ENCODE results near the gene ADARB1. TPM values are rescaled to one million over a fixed set of nuclear protein-coding genes. Genes with fewer than 3 reads are reported as not detected.

The ADARB1 gene
- total RNA-seq, 4 donors from 2014 or later = 18.2 to 57.6 (median 32.0) TPM

GRCh38 chr21:45084881-45085536 lies 10.6 kb downstream of the ADARB1 start:
- Histone ChIP-seq H3K9me3 (no peaks in the 10 kb centered on the region), H3K4me1 (peaks cover 0 to 13% (median 4%) of the 10 kb centered on the region in 4 donors), H3K4me3 (no peak overlapping the region), H3K27me3 (no peaks in the 10 kb centered on the region), H3K27ac (no peak overlapping the region), H3K36me3 (peaks cover 0 to 8% (median 0%) of the 10 kb centered on the region in 3 donors)
- TF ChIP-seq EP300 (IDR thresholded peaks at IDR 0.05) = no peak
- TF ChIP-seq, protein P1, sequence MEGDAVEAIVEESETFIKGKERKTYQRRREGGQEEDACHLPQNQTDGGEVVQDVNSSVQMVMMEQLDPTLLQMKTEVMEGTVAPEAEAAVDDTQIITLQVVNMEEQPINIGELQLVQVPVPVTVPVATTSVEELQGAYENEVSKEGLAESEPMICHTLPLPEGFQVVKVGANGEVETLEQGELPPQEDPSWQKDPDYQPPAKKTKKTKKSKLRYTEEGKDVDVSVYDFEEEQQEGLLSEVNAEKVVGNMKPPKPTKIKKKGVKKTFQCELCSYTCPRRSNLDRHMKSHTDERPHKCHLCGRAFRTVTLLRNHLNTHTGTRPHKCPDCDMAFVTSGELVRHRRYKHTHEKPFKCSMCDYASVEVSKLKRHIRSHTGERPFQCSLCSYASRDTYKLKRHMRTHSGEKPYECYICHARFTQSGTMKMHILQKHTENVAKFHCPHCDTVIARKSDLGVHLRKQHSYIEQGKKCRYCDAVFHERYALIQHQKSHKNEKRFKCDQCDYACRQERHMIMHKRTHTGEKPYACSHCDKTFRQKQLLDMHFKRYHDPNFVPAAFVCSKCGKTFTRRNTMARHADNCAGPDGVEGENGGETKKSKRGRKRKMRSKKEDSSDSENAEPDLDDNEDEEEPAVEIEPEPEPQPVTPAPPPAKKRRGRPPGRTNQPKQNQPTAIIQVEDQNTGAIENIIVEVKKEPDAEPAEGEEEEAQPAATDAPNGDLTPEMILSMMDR (IDR thresholded peaks at IDR 0.05) = no peak
- no peak for TF ChIP-seq POLR2A (IDR thresholded peaks at IDR 0.05)
- no peak for DNase-seq (ENCODE audit: low spot score in 2 of 2)
- WGBS, 2 donors = 77 to 87% methylated on average over 13 of the region's 13 CpGs

DNA sequence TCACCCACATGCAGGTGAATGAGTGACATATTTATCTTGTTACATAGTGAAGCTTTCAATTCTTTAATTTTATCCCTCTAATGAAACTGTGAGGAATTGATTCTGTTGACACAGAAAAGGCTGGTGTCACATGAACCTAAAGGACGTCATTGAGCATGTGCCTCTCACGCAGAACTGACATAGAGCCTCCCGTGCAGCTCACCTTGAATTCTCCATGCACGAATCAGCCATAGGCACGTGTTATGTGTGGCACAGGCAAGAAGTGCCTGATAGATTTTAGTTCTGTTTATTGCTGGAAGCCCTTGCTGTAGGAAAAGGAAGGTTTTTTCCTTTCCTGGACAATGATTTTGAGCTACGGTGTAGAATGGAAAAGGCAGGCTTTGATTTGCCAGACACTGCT lies 11.3 kb downstream of the ADARB1 start:
- no peak for DNase-seq (ENCODE audit: low spot score in 2 of 2)
- Histone ChIP-seq H3K4me1 (peaks cover 0 to 9% (median 2%) of the 10 kb centered on the region in 4 donors), H3K36me3 (peaks cover 0 to 8% (median 0%) of the 10 kb centered on the region in 3 donors), H3K4me3 (no peak overlapping the region), H3K27ac (no peak overlapping the region), H3K27me3 (no peaks in the 10 kb centered on the region), H3K9me3 (no peaks in the 10 kb centered on the region)
- WGBS, 2 donors = 85 to 87% methylated on average over 6 of the region's 6 CpGs
- TF ChIP-seq, protein P1 (IDR thresholded peaks at IDR 0.05) = no peak
- TF ChIP-seq POLR2A (IDR thresholded peaks at IDR 0.05) = no peak
- TF ChIP-seq EP300 (IDR thresholded peaks at IDR 0.05) = no peak

DNA sequence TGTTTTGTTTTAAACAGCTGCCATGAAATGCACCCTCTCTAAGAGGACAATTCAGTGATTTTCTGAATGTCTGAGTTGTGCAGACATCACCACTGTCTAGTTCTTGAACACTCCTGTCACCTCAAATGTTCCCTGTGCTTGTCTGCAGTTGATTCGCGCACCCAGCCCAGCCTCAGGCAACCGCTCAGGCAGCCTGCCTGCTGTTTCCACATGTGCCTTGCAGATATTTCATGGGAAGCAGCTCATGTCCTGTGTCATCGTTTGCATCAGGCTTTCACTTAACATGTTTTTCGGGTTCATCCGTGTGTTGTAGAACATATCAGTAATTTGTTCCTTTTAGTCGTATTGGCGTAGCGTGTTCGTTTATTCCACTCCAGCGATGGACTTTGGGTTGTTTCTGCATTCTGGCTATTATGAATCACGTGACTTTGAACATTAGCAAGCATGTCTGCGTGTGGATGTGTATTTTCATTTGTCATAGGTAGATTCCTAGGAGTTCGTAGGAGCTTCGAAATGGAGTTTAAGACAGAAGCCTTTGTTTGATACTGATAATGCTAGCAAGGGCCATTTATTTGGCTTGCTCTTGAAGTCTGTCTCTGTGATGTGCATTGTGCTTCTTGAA lies 12.1 kb downstream of the ADARB1 start:
- 87% methylated on average over 15 of the region's 15 CpGs for WGBS, 2 donors
- H3K4me3 ChIP-seq = no peak overlapping the region
- no peak overlapping the region for H3K27ac ChIP-seq
- H3K4me1 ChIP-seq = peaks cover 0 to 12% (median 2%) of the 10 kb centered on the region in 4 donors
- peaks cover 0 to 6% (median 0%) of the 10 kb centered on the region in 3 donors for H3K36me3 ChIP-seq
- H3K27me3 ChIP-seq = no peaks in the 10 kb centered on the region
- no peaks in the 10 kb centered on the region for H3K9me3 ChIP-seq
- no peak for DNase-seq (ENCODE audit: low spot score in 2 of 2)
- TF ChIP-seq POLR2A (IDR thresholded peaks at IDR 0.05) (no peak), EP300 (IDR thresholded peaks at IDR 0.05) (no peak)
- TF ChIP-seq, protein P1 (IDR thresholded peaks at IDR 0.05) = no peak

- Histone ChIP-seq H3K27ac (no peak overlapping the region), H3K36me3 (no peaks in the 10 kb centered on the region), H3K9me3 (no peaks in the 10 kb centered on the region), H3K4me1 (peaks cover 0 to 20% (median 6%) of the 10 kb centered on the region in 4 donors), H3K4me3 (no peak overlapping the region), H3K27me3 (no peaks in the 10 kb centered on the region)
- WGBS, 2 donors = 55 to 58% methylated on average over 10 of the region's 10 CpGs
- DNase-seq (ENCODE audit: low spot score in 2 of 2) = no peak
- TF ChIP-seq, protein P1 (IDR thresholded peaks at IDR 0.05) = no peak
- TF ChIP-seq POLR2A (IDR thresholded peaks at IDR 0.05) (no peak), EP300 (IDR thresholded peaks at IDR 0.05) (no peak)
These were observed 12.8 kb downstream of the ADARB1 start for GRCh38 chr21:45087022-45087823.

All from tibial nerve (tissue), 4 donors.